ENCODE measurements around the gene GLTP.

The GLTP gene

GRCh38 chr12:109822416-109822815, 57.9 kb downstream of the GLTP start:
- no peak for TF ChIP-seq NFIC (IDR thresholded peaks at IDR 0.05)
- no peak for TF ChIP-seq TAF1 (IDR thresholded peaks at IDR 0.05; ENCODE audit: low read depth)
- TF ChIP-seq YY1 (IDR thresholded peaks at IDR 0.05; ENCODE audit: low read depth), result no peak
- TF ChIP-seq ZBTB7A (IDR thresholded peaks at IDR 0.05; ENCODE audit: low read depth), result no peak
- no peak for TF ChIP-seq CREB1 (IDR thresholded peaks at IDR 0.05; ENCODE audit: low read depth)
- no peak for TF ChIP-seq EGR1 (IDR thresholded peaks at IDR 0.05)
- no peak for TF ChIP-seq TEAD4 (IDR thresholded peaks at IDR 0.05)
- no peak for TF ChIP-seq REST (IDR thresholded peaks at IDR 0.05; ENCODE audit: low read depth)
- TF ChIP-seq USF1 (IDR thresholded peaks at IDR 0.05), result no peak
- TF ChIP-seq TCF12 (IDR thresholded peaks at IDR 0.05; ENCODE audit: low read depth), result no peak
- TF ChIP-seq EP300 (IDR thresholded peaks at IDR 0.05; ENCODE audit: borderline replicate concordance), result no peak
- TF ChIP-seq MAX (IDR thresholded peaks at IDR 0.05), result no peak
- TF ChIP-seq CEBPB (IDR thresholded peaks at IDR 0.05), result no peak
- no peak for TF ChIP-seq RAD21 (IDR thresholded peaks at IDR 0.05; ENCODE audit: low read depth)

GRCh38 chr12:109821968-109822367, 58.4 kb downstream of the GLTP start:
- TF ChIP-seq TEAD4 (IDR thresholded peaks at IDR 0.05) (no peak), EP300 (IDR thresholded peaks at IDR 0.05; ENCODE audit: borderline replicate concordance) (no peak), EGR1 (IDR thresholded peaks at IDR 0.05) (no peak), YY1 (IDR thresholded peaks at IDR 0.05; ENCODE audit: low read depth) (no peak), NFIC (IDR thresholded peaks at IDR 0.05) (no peak)

GRCh38 chr12:109820816-109821381, 59.4 kb downstream of the GLTP start:
- TF ChIP-seq MAX (IDR thresholded peaks at IDR 0.05) (no peak), TAF1 (IDR thresholded peaks at IDR 0.05; ENCODE audit: low read depth) (no peak), TCF12 (IDR thresholded peaks at IDR 0.05; ENCODE audit: low read depth) (no peak), ZBTB7A (IDR thresholded peaks at IDR 0.05; ENCODE audit: low read depth) (no peak), RAD21 (IDR thresholded peaks at IDR 0.05; ENCODE audit: low read depth) (no peak), USF1 (IDR thresholded peaks at IDR 0.05) (no peak), EP300 (IDR thresholded peaks at IDR 0.05; ENCODE audit: borderline replicate concordance) (no peak), YY1 (IDR thresholded peaks at IDR 0.05; ENCODE audit: low read depth) (no peak), FOXM1 (IDR thresholded peaks at IDR 0.05; ENCODE audit: borderline replicate concordance, low read depth) (no peak), CEBPB (IDR thresholded peaks at IDR 0.05) (no peak)

GRCh38 chr12:109818905-109819500, 61.3 kb downstream of the GLTP start:
- no peak for TF ChIP-seq CEBPB (IDR thresholded peaks at IDR 0.05)
- no peak for TF ChIP-seq YY1 (IDR thresholded peaks at IDR 0.05; ENCODE audit: low read depth)

- TF ChIP-seq NFIC (IDR thresholded peaks at IDR 0.05), result no peak
- no peak for TF ChIP-seq MAX (IDR thresholded peaks at IDR 0.05)
- TF ChIP-seq USF1 (IDR thresholded peaks at IDR 0.05), result no peak
- TF ChIP-seq TEAD4 (IDR thresholded peaks at IDR 0.05), result no peak
- TF ChIP-seq REST (IDR thresholded peaks at IDR 0.05; ENCODE audit: low read depth), result no peak
- TF ChIP-seq TCF12 (IDR thresholded peaks at IDR 0.05; ENCODE audit: low read depth), result no peak
- TF ChIP-seq ZBTB7A (IDR thresholded peaks at IDR 0.05; ENCODE audit: low read depth), result no peak
- TF ChIP-seq YY1 (IDR thresholded peaks at IDR 0.05; ENCODE audit: low read depth), result no peak
Measured at GRCh38 chr12:109818253-109818652, 62.1 kb downstream of the GLTP start.

Data from Ishikawa (cell line).